GM18498 (cell line): Measurements from ENCODE around the gene TUFT1.
A peak's percentile ranks its signal among the peaks of the same experiment; 100 is the strongest.

Source experiments
- ATAC-seq: cut with Tn5 transposase; IDR thresholded peaks from one replicate; pipeline ENCODE4 v1.9.1; 2021; ENCODE audit warnings: mild to moderate bottlenecking, moderate library complexity; ENCODE audit not compliant: unreplicated experiment

Gene TUFT1, protein sequence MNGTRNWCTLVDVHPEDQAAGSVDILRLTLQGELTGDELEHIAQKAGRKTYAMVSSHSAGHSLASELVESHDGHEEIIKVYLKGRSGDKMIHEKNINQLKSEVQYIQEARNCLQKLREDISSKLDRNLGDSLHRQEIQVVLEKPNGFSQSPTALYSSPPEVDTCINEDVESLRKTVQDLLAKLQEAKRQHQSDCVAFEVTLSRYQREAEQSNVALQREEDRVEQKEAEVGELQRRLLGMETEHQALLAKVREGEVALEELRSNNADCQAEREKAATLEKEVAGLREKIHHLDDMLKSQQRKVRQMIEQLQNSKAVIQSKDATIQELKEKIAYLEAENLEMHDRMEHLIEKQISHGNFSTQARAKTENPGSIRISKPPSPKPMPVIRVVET

DNA sequence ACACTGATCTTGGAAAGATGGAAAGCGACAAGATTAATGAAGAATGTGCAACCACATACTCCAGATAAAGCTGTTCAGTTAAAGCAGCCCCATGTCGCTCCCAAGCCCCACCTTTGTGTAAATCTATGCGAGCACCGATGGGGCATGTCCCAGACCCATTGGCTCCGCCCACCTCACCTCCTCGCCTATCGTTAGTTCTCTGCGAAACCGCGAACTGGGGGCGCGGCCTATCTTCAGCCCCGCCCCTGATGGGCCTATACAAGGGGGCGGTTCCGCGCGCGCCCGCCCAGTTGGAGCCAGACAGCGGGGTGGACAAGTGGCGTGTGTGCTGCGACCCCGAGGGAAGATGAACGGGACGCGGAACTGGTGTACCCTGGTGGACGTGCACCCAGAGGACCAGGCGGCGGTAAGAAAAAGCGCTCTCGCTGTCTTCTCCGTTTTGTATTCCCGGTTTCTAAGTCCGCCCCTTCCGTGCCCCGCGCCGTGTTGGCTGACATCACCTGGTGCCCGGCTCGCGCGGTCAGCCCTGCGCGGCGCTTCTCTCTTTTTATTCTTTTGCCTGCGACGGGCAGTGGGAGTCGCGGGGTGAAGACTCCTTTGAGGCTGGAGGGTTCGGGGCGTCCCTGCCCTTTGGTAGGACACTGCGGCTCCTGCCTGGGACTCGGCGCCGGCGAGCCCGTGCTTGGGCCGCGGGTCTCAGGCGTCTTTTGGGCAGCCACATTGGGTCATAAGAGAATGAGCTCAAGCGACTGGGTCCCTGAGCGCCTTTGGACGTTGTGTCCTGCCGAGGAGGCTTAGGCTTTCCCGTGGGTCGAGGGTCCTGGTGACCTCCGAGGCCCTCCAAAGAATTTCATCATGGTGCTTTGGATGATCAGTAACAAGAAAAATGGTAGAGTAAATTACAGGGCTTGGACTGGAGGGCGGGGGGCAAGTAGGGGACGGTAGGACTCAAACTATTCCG, at the start of gene TUFT1:
TSS of gene TUFT1 (plus strand) at position 289 of the 961 bp plus-strand sequence. CDS start at position 347, 58 bp downstream.
- peak; percentile 96 for ATAC-seq

DNA sequence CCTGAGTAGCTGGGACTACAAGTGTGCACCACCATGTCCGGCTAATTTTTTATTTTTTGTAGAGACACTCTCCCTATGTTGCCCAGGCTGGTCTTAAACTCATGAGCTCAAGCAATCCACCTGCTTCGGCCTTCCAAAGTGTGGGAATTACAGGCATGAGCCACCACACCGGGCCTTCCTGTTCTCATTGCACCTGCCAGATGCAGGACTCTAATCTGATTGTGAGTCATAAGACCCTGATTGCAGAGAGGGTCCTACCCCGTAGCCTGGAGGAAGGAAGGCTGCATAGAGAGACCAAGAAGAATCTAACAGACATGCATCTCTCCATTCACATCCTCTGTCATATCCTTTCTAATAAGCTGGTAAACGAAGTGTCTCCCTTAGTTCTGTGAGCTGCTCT, 48.5 kb upstream of the TUFT1 start:
- ATAC-seq: no peak

DNA sequence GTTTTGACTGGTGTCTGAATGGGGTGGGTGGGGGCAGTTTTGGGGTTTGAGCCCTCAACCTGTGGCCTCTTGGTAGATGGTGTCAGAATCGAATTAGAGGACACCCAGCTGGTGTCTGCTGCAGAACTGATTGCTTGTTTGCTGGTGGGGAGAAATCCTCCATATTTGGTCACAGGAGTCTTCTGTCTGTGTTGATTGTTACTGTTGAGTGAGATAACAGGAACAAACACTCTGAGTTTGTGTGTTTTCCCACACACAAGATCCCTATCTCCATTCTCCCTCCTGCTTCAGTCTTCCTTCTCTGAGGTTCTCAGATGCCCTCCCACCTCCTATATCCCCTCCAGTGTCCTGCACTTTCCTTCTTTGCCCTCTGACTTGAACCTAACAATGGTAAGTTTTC, 48.0 kb upstream of the TUFT1 start:
- ATAC-seq: no peak

DNA sequence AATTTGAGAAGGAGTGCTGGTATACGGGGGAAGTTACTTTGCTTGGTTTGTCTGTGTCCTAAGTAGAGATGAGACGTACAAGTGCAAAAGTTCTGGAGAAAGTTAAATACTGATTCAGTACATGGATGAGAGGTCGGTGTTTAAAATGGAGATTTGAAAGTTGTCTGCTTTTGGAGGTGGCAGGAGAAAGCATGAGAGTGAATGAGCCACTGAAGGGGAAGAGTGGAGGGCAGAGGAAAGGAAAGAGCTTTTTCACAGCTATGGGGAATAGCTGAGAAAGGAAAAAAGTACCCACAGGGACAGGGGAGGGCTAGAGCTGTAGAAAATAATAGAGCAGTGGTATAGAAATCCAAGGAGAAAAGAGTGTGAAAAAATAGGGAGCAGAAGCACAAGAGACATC, 47.1 kb upstream of the TUFT1 start:
- no peak for ATAC-seq

DNA sequence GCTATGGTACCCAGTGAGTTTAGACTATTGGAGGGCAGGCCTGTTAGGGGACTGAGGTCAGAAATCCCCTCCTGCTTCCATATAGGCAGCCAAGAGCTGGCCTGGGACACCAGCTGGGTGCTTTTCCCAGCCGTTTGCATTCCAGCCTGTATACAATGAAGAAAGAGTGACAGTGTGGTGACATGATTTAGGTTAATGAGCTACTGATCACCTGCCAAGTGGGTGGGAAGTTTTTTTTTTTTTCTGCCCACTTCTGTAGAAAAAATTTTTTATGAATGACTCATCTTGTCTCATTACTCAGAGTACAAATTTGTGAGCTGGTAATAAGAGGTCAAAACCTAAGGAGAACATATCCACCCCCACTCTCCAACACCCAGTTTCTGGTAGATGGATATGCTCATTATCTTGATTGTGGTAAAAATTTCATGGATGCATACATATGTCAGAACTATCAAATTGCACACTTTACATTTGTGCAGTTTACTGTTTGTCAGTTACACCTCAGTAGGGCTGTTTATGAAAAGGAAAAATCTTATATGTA, 45.3 kb upstream of the TUFT1 start:
- no peak for ATAC-seq

DNA sequence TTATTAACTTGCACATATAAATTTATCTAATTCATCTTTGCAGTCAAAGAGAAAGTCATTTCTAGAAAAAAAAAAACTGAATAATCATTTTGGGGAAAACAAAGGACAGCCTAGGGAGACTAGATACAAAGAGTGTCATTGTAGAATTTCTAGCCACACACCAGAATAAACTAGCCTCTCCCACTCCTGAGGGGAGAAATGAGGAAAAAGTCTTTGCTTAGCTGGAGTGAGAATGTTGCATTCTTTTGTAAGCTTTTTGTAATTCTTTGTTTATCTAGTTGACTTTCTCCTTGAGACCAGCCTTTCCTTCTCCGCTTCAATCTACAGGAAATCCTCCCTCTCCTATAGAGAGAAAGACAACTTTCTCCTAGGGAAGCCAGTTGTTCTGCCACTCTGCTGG, 44.8 kb upstream of the TUFT1 start:
- ATAC-seq: no peak

DNA sequence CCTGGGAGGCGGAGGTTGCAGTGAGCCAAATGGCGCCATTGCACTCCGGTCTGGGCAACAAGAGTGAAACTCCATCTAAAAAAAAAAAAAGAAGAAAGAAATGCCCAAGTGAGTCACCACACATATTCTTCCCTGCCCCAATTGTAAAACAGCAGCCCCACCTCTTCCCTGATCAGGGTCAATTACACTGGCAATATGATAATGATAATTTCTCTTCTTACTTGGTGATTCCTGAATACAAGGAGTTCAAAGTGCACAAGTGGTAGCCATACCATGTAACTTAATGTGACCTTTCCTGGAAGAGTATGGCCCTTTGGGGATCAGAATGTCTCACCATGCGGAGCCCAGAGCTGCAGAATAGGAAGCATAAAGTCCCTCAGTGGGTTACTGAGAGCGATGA, 40.7 kb upstream of the TUFT1 start:
- ATAC-seq: no peak

DNA sequence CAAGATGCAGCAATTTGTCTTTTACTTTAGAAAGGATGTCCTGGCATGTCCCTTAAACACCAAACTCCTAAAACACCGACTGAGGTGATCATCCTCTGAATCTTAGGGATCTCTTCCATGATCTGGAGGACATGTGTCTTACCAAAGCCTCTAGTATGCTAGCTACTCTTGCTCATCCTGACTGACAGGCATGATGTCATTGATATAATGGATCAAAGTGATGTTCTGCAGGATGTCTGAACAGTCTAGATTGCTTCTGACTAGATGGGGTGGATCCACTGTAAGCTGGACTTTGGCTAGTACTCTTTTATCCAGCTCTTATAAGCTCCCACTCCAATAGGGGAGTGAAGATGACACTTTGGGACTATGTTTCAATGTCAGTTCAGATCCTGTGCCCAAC, 40.2 kb upstream of the TUFT1 start:
- no peak for ATAC-seq

DNA sequence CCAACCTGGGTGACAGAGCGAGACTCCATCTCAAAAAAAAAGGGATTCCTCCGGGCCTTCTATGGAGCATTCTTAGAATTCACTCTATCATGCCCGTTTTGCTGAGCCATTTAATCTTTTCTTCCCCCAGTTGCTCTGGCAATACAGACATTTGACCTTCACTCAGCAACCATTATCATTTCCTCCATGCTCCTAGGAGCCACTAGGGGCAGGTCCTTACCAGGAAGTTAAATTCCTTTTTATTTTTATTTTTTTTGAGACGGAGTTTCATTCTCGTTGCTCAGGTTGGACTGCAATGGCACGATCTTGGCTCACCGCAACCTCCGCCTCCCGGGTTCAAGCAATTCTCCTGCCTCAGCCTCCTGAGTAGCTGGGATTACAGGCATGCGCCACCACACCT, 38.6 kb upstream of the TUFT1 start:
- ATAC-seq: no peak

DNA sequence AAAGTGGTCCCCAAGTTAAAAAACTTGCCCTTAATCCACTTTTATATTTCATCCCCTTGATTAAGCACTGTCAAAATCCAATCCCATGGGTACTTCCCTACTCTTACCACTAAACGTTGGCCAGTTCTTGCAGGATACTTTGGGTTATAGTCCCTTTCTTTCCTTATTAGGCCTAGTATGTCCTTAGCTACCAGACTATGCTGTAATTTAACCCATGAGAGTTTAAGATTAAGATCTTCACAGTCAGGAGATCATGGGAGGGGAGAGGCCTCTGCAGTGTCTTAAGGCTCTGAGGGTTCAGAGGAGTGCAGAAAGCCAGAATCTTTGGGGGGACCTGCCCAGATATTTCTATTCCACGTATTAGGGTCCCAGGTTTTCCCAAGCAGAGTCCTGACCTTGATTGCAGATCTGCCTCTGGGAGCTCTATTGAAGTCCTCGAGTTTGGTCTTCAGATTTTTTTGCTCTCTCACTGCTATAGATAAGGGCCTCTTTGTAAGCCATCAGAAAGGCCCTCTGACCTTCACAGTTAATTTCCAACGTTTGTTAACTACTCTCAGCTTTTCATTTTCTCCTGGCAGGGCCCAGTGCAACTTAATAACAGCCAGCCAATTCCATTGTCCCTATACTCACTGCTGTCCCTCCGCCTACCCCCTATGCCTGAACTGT, 37.9 kb upstream of the TUFT1 start:
- no peak for ATAC-seq

DNA sequence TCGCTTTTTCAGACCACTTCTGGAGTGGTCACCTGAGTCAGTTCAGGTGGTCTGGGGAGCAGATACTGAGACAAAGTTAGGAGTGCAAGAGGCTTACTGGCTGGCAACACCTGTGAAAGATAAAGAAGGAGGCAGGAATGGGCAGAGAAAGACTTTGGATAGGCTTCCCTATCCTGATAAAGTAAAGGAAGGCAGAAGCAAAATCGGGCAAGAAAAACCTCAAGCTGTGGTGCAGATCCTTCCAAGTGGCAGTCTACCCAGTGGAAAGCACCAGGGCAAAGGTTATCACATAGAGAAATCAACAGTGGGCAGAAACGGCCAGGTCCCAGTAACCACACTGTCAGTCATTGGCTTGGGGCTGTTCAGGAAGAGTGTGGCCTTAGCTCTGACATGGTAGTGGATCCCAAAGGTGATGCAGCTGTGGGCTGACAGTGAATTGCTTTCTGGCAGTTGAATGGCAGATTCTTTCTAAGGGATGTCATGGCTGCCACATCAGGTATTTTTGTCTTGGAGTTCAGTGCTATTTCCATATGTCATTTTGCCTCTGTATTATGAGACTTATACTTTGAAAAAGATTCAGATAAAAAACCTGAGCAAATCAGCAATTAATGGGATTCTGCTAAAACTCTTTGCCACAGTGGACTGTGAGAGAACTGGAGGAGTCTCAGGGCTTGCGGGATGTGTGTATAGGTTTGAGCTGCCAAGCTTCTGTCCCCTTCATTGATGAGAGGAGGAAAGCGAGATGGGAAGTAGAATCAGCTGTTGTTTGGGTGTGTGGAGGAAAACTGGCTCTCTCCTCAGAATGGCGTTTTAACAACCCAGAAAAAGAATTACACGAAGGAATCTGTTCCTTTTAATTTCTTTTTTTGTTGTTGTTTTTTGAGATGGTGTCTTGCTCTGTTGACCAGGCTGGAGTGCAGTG, 37.0 kb upstream of the TUFT1 start:
- no peak for ATAC-seq

DNA sequence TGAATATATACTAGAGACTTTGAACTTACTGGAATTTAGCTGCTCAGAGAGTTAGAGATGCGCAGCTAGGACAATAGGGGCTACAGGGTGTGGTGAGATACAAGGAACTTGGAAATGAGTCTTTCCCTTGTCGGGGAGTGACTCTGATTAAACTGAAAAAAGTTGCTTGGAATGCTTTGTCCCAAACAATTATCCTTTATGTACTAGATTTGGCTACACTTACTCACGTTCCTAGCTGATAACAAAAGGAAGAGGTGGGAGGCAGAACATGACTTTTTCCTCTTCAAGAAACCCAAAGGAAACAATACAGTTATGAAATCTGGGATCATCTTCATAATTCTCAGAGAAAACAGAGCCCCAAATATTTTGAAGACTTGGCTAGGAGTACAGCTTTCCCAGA, 35.9 kb upstream of the TUFT1 start:
- no peak for ATAC-seq

DNA sequence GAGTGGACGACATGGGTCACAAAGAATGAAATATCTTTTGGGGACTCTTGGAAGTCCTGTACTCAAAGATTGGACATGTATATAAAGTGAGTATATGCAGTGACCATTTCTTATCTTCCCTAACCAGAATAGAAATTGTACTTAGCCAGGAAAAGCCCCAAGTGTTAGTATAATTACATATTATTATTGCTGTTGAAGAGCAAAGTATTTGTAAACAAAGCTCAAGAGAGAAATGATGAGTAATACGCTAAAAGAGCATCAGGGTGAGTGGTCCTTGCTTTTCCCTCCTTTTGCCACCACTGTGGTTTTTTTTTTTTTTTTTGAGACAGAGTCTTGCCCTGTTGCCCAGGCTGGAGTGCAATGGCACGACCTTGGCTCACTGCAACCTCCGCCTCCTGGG, 35.4 kb upstream of the TUFT1 start:
- ATAC-seq: no peak

DNA sequence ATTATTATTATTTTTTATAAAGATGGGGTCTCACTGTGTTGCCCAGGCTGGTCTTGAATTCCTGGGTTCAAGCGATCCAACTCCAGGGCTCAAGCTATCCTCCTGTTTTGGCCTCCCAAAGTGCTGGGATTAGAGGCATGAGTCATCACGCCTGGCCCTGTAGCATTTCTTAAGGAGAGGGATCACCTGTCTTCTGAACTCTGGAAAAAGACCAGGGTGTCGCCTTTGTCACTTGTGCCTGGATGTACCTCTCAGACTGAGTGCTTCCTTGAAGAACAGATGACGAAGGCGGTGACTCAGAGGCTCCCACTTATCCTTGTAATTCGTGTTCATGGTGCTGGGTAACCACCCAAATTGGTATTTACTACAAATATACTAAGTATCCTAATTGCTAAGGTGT, 31.3 kb upstream of the TUFT1 start:
- ATAC-seq: no peak

DNA sequence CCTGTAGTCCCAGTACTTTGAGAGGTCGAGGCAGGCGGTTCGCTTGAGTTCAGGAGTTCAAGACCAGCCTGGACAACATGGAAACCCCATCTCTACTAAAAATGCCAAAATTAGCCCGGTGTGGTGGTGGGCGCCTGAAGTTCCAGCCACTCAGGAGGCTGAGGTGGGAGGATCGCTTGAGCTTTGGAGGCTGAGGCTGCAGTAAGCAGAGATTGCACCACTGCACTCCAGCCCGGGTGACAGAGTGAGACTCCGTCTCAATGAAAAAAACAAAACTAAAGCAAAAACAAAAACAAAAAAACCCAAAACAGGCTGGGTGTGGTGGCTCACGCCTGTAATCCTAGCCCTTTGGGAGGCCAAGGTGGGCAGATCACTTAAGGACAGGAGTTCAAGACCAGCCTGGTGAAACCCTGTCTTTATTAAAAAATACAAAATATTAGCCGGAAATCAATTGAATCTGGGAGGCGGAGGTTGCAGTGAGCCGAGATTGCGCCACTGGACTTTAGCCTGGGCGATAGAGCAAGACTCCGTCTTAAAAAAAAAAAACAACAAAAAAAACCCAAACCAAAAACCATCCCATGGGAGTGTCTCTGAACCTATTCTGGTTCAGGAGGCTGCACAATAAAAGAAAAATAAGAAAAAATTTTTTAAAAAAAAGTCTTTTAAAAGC, 30.6 kb upstream of the TUFT1 start:
- ATAC-seq: no peak

DNA sequence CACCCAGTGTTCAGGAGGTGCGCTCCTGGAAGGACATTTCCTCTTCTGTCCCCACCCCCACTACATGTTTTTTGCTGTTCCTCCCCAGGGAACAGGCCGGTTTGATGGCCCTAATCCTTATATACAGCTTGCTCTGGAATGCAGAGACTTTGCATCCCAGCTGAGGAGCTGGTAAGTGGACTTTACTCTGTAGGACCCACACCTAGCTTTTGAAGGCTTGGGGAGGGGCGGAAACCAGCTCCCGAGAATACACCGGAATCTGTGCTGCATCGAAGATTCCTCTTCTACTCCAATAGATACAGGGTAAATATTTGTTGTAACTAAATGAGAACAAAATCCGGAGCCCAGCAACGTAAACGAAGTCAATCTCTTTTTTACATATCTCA, 30.1 kb upstream of the TUFT1 start:
- no peak for ATAC-seq

DNA sequence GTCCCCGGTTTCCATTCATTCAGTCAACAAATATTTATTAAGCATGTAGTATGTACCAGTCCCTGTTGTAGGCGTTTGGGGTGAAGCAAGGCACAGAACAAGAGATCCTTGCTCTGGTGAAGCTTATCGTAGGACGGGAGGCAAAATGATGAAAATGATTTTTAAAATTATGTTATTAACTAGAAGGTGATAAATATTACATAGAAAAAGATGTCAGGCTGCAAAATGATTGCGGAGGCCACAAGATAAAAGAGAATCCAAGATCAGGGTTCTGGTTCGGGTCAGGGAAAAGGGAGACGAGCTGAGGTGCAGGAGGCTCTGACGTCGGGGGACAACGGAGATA, 29.5 kb upstream of the TUFT1 start:
- no peak for ATAC-seq

DNA sequence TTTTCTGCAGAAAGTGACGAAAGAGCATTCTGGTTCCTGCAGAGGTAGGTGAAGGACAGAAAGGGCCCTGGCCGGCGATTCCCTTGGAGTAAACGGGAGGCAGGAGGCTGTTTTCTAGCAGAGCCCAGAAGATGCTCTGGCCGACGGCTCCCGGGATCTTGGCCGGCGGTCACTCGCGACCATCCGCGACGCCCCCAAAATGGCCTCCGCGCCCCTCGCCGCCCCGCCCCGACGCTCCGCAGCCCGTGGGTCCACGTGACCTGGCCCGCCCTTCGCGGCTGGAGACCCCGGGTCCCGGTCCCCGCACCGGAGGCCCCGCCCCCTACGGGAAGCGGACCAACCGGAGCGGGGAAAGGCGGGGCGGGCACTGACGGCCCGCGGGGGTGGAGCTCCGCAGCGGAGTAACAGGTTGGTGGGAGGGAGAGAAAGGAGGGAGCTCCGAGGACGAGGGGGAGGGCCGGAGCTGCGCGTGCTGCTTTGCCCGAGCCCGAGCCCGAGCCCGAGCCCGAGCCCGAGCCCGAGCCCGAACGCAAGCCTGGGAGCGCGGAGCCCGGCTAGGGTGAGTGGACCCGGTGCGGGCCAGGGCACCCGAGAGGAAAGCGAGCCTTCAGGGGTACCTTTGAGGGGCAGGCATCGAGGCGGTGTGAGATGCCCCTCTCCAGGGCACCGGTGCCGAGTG, 29.0 kb upstream of the TUFT1 start, which contains the start of gene CGN:
TSS of gene CGN (plus strand) at position 431 of the 679 bp plus-strand sequence. CDS start 7,133 bp downstream, outside the sequence.
- peak; percentile 84 for ATAC-seq

DNA sequence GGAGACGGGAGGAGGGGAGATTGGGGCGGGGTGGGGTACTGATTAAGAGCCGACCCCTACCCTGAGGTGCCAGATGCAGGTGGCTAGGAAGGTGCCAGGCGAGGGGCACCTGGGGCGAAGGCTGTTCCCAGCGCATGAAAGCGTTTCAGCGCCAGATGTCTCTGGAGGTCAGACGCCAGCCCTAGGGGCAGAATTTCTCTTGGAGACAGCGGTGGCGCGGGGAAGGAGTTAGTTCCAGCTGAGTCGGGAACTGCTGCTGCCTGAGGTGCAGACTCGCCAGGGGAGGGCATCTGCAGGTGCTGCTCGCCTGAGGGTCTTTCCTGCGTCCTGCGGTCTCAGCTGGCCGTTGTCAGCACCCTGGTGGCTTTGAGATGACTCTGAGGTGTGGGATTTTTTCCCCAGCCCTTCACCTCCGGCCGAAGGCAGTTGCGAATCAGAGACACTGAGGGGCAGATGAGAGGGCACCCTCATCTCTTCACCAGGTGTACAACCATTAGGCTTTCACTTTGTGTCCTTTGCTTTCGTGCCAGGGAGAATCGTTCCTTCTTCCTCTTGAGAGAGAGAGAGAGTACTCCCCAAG, 28.4 kb upstream of the TUFT1 start:
- no peak for ATAC-seq
